Measurements from ENCODE around the gene FIGNL2. TPM values are rescaled to one million over a fixed set of nuclear protein-coding genes. Genes with fewer than 3 reads are reported as not detected.

Gene FIGNL2
- total and polyA plus RNA-seq, 9 of the 15 experiments (the other 6 are each of a cell fraction or from before 2014, with no cell fraction given) = 0.01 TPM; not detected in 8

DNA sequence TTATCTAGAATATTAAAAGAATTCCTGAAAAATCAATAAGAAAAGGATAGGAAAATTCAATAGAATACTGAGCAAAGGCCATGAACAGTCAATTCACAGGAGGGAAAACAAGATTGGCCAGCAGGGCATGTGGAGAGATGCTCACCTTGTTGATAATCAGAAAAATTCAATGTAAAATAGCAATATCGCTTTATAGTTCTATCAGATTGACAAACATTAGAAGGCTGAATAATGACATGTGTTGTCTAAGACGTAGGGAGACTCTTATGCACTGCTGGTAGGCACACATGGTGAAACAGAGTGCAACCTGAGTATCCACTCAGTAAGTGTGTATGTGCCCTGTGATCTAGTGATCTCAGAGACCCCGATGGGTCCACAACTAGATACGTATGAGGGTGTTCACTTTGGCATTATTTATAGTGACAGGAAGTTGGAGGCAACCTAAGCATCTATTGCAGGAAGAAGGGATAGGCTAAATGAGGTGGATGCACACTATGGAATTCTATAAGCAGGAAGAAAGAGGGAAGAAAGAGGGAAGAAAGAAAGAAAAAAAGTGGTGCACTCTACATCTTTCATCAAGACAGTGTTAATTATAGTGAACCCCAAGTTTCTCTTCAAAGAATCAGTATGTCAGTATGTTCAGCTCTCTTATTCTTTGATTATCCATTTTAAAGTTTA is 35.6 kb upstream of the FIGNL2 start (continued):
- TF ChIP-seq, protein P1, sequence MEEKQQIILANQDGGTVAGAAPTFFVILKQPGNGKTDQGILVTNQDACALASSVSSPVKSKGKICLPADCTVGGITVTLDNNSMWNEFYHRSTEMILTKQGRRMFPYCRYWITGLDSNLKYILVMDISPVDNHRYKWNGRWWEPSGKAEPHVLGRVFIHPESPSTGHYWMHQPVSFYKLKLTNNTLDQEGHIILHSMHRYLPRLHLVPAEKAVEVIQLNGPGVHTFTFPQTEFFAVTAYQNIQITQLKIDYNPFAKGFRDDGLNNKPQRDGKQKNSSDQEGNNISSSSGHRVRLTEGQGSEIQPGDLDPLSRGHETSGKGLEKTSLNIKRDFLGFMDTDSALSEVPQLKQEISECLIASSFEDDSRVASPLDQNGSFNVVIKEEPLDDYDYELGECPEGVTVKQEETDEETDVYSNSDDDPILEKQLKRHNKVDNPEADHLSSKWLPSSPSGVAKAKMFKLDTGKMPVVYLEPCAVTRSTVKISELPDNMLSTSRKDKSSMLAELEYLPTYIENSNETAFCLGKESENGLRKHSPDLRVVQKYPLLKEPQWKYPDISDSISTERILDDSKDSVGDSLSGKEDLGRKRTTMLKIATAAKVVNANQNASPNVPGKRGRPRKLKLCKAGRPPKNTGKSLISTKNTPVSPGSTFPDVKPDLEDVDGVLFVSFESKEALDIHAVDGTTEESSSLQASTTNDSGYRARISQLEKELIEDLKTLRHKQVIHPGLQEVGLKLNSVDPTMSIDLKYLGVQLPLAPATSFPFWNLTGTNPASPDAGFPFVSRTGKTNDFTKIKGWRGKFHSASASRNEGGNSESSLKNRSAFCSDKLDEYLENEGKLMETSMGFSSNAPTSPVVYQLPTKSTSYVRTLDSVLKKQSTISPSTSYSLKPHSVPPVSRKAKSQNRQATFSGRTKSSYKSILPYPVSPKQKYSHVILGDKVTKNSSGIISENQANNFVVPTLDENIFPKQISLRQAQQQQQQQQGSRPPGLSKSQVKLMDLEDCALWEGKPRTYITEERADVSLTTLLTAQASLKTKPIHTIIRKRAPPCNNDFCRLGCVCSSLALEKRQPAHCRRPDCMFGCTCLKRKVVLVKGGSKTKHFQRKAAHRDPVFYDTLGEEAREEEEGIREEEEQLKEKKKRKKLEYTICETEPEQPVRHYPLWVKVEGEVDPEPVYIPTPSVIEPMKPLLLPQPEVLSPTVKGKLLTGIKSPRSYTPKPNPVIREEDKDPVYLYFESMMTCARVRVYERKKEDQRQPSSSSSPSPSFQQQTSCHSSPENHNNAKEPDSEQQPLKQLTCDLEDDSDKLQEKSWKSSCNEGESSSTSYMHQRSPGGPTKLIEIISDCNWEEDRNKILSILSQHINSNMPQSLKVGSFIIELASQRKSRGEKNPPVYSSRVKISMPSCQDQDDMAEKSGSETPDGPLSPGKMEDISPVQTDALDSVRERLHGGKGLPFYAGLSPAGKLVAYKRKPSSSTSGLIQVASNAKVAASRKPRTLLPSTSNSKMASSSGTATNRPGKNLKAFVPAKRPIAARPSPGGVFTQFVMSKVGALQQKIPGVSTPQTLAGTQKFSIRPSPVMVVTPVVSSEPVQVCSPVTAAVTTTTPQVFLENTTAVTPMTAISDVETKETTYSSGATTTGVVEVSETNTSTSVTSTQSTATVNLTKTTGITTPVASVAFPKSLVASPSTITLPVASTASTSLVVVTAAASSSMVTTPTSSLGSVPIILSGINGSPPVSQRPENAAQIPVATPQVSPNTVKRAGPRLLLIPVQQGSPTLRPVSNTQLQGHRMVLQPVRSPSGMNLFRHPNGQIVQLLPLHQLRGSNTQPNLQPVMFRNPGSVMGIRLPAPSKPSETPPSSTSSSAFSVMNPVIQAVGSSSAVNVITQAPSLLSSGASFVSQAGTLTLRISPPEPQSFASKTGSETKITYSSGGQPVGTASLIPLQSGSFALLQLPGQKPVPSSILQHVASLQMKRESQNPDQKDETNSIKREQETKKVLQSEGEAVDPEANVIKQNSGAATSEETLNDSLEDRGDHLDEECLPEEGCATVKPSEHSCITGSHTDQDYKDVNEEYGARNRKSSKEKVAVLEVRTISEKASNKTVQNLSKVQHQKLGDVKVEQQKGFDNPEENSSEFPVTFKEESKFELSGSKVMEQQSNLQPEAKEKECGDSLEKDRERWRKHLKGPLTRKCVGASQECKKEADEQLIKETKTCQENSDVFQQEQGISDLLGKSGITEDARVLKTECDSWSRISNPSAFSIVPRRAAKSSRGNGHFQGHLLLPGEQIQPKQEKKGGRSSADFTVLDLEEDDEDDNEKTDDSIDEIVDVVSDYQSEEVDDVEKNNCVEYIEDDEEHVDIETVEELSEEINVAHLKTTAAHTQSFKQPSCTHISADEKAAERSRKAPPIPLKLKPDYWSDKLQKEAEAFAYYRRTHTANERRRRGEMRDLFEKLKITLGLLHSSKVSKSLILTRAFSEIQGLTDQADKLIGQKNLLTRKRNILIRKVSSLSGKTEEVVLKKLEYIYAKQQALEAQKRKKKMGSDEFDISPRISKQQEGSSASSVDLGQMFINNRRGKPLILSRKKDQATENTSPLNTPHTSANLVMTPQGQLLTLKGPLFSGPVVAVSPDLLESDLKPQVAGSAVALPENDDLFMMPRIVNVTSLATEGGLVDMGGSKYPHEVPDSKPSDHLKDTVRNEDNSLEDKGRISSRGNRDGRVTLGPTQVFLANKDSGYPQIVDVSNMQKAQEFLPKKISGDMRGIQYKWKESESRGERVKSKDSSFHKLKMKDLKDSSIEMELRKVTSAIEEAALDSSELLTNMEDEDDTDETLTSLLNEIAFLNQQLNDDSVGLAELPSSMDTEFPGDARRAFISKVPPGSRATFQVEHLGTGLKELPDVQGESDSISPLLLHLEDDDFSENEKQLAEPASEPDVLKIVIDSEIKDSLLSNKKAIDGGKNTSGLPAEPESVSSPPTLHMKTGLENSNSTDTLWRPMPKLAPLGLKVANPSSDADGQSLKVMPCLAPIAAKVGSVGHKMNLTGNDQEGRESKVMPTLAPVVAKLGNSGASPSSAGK (IDR thresholded peaks at IDR 0.05) = peak; percentile 5; the same call in 1 of the 2 replicates
- TF ChIP-seq MXI1 (IDR thresholded peaks at IDR 0.05; ENCODE audit: low read depth, low read length) (no peak), FOXM1 (IDR thresholded peaks at IDR 0.05; ENCODE audit: low read depth) (no peak), FOXM1 (CRISPR knock-in tag; IDR thresholded peaks at IDR 0.05; ENCODE audit: low read depth) (0 out of 2 replicates have a peak, but pooled peaks have one; percentile 14), HINFP (tag; conservative IDR thresholded peaks at IDR 0.05; ENCODE audit: low read depth) (peak; percentile 40; the same call in 1 of the 2 replicates), CCNT2 (IDR thresholded peaks at IDR 0.05; ENCODE audit: borderline replicate concordance, extremely low read depth, insufficient read length, low read depth, low read length) (peak; percentile 66), DDX20 (tag; IDR thresholded peaks at IDR 0.05; ENCODE audit: low read depth) (peak; percentile 61), HDAC8 (tag; IDR thresholded peaks at IDR 0.05) (peak; percentile 51; the same call in 1 of the 2 replicates), HDGF (IDR thresholded peaks at IDR 0.05) (0 out of 2 replicates have a peak, but pooled peaks have one; percentile 28), MEF2D (tag; conservative IDR thresholded peaks at IDR 0.05; ENCODE audit: low read depth) (peak; percentile 62), ZNF707 (CRISPR knock-in tag; conservative IDR thresholded peaks at IDR 0.05) (no peak), TCFL5 (CRISPR knock-in tag; conservative IDR thresholded peaks at IDR 0.05) (no peak)
- TF ChIP-seq, protein P2, sequence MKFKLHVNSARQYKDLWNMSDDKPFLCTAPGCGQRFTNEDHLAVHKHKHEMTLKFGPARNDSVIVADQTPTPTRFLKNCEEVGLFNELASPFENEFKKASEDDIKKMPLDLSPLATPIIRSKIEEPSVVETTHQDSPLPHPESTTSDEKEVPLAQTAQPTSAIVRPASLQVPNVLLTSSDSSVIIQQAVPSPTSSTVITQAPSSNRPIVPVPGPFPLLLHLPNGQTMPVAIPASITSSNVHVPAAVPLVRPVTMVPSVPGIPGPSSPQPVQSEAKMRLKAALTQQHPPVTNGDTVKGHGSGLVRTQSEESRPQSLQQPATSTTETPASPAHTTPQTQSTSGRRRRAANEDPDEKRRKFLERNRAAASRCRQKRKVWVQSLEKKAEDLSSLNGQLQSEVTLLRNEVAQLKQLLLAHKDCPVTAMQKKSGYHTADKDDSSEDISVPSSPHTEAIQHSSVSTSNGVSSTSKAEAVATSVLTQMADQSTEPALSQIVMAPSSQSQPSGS (CRISPR knock-in tag; IDR thresholded peaks at IDR 0.05) = no peak

Measured in K562 (cell line).